Neural progenitor cell (in vitro differentiated cells): Measurements from ENCODE around the gene PKHD1.

Source experiments
- CTCF ChIP-seq: fragments of 200-600 bp; sonication (generic); IDR thresholded peaks from 2 replicates; pipeline ENCODE4 v1.5.1; 2017; ENCODE audit warnings: antibody characterized with exemption, mild to moderate bottlenecking
- EZH2 ChIP-seq: fragments of 200-600 bp; sonication (generic); IDR thresholded peaks from 2 replicates; pipeline ENCODE4 v1.6.1; 2017; ENCODE audit warnings: antibody characterized with exemption, mild to moderate bottlenecking, moderate library complexity

GRCh38 chr6:51584163-51584562 lies 503.2 kb downstream of the PKHD1 start:
- no peak for TF ChIP-seq CTCF
- no peak for TF ChIP-seq EZH2
